Measurements from ENCODE around the gene UACA.
"Not testable (repeated sequence)": the region's sequence is repeated elsewhere in the genome, so short reads cannot be mapped to it uniquely, and the experiment has no call there.

Gene UACA

GRCh38 chr15:70672081-70672480, 91.3 kb downstream of the UACA start:
- DNase-seq (ENCODE audit: low read depth in 2 of 3, low spot score in 2 of 3), result no peak

DNA sequence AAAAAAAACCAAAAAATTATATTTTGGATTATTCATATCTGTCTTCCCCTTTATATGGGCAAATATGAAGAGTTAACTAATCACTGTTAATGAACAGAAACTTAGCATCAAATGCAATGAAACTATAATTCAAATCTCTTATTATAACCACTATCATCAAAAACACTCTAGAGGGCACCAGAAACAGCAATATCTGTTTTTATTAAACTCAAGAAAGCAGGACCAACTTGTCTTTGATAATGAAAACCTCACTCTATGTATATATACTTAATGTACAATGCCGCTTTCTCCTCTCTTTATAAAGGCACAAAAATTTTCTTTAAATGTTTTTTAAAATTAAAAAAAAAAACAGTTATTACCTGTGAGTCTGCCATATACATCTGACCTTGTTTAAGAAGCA, 92.7 kb downstream of the UACA start:
- no peak for DNase-seq (ENCODE audit: low read depth in 2 of 3, low spot score in 2 of 3)

GRCh38 chr15:70669966-70670658, 93.2 kb downstream of the UACA start:
- DNase-seq (ENCODE audit: low read depth in 2 of 3, low spot score in 2 of 3), result no peak

- DNase-seq (ENCODE audit: low read depth in 2 of 3, low spot score in 2 of 3), result no peak
Measured at GRCh38 chr15:70669006-70669602, 94.3 kb downstream of the UACA start.

- DNase-seq (ENCODE audit: low read depth in 2 of 3, low spot score in 2 of 3), result no peak
Measured at GRCh38 chr15:70665599-70665998, 97.8 kb downstream of the UACA start.

DNA sequence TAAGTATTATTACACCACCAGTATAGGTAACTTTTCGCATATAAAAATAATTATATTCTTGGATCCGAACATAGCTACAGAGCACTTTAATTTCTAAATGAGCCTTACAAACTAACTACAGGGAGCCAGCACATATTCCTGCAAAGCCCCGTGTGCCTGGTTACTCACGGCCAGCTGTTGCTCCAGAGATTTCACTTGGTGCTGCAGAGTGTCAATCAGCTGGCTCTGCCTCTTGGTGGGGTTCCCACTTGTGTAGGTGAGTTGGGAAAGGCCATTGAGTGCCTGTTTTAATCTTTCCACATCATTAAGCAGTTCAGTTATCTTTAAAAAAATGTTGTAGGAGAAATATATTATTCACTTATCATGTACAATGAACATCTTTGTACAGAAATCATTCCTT, 98.9 kb downstream of the UACA start:
- no peak for DNase-seq (ENCODE audit: low read depth in 2 of 3, low spot score in 2 of 3)

DNA sequence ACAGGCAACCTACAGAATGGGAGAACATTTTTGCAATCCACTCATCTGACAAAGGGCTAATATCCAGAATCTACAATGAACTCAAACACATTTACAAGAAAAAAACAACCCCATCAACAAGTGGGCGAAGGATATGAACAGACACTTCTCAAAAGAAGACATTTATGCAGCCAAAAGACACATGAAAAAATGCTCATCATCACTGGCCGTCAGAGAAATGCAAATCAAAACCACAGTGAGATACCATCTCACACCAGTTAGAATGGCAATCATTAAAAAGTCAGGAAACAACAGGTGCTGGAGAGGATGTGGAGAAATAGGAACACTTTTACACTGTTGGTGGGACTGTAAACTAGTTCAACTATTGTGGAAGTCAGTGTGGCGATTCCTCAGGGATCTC, 100.3 kb downstream of the UACA start:
- DNase-seq (ENCODE audit: low read depth in 2 of 3, low spot score in 2 of 3), result not testable (repeated sequence)

- no peak for DNase-seq (ENCODE audit: low read depth in 2 of 3, low spot score in 2 of 3)
Measured at GRCh38 chr15:70659662-70660061, 103.7 kb downstream of the UACA start.

DNA sequence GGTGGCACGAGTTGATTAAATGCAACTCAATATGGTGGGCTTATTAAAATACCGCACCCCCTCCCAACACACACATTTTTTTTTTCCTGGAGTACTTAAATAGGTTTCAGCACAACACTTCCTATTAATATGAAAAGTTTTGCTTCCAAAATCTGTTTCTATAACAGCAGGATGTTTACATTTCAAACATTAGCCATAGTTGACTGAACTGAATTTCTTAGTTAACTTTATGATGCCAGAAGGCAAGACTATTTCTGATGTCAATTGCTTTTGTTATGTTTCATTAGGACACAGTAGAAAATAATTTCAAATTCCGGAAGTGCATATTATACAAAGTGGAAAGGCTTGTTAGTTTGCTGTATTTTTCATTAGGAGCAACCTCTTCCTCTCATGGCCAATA, 104.7 kb downstream of the UACA start:
- DNase-seq (ENCODE audit: low read depth in 2 of 3, low spot score in 2 of 3), result no peak

DNA sequence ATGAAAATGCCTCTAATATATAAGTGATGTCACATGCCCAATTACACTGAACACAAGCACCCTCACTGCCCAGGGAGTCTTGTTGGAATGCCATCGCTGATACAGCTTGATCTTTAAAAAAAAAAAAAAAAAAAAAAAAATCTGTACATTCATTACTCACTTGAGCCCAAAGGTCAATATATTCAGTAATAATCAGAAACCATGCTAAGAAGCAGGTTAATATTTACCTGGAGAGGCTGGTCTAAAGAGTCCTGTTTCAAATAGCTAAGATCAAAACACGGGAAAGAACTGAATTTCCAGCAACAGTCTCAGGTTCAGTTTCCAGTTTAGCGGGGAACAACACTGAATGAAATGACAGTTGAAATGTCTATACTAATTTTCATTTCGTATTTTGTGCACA, 109.9 kb downstream of the UACA start:
- DNase-seq (ENCODE audit: low read depth in 2 of 3, low spot score in 2 of 3), result no peak

GRCh38 chr15:70652341-70652740, 111.0 kb downstream of the UACA start:
- DNase-seq (ENCODE audit: low read depth in 2 of 3, low spot score in 2 of 3), result no peak

DNA sequence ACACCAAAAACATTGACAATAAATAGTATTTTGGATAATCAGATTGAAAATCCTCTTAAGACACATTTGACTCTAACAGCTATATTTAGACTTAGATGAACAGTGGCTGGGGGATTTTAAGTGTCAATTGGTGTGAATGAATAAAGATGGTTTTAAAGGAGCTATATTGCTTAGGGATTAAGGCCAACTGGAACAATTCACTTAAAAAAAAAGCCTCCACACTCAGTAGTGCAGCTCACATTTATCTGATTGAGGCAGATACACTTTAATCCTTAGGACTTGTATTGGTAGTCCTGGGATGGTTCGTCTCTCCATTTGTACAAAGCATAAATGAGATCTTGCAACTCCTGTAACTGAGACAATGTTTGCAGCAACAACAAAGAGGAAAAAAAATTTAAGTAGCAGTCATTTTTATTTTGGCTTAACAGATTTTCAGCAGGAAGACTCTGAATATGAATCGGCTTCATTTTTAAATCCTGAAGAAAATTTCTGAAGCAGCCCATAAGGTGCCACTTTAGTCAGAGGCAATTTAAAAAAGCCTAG, 112.0 kb downstream of the UACA start:
- no peak for DNase-seq (ENCODE audit: low read depth in 2 of 3, low spot score in 2 of 3)

DNA sequence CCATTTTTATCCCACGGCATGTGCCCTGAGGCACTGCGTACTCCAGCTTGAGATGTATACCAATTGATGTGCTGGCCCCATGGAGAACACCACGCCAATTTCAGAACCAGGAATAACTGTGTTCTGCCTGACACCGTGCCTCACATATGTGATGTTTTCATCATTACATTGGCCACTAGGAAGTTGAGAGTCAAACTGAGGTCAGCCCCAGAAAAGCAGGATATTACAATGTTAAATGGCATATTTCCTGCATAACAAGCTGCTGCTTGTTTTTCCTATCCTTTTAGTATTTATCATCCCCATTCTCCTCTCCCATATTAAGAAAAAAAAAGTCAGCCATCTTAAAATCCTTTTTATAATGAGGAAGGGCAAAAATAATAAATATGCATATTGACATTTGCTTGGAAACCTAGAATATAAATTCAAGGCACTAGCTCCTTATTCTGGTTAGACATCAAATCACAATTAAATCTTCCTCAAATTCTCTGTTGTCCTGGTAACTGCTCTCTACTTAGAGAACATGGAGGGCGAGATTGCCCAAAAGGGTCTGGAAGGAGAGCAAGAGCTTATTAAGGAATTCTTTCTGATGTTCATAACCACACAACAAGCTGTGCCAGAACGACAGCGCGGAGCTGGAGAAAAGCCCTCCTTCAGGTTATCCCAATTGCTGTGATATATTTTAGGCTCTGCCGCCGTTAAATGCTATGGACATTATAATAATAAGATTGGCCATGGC, 112.6 kb downstream of the UACA start:
- no peak for DNase-seq (ENCODE audit: low read depth in 2 of 3, low spot score in 2 of 3)

GRCh38 chr15:70647396-70647795, 116.0 kb downstream of the UACA start:
- DNase-seq (ENCODE audit: low read depth in 2 of 3, low spot score in 2 of 3), result no peak

- DNase-seq (ENCODE audit: low read depth in 2 of 3, low spot score in 2 of 3), result no peak
Measured at GRCh38 chr15:70646169-70646568, 117.2 kb downstream of the UACA start.

DNA sequence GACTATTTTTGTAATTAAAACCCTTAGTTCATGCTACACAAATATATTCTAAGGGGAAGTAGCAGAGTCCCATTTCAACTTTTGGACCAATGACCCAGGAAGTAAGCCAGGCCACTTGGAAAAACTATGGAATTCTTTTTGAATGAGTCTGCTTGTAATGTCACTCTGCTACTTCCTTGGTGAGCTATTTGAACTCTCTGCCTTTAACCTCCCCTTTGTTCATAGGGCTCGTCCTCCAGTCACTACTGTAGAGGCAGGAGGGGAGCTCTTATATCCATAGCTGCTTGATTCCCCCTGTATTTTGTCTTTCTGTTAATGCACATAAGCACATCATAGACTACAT, 119.6 kb downstream of the UACA start:
- DNase-seq (ENCODE audit: low read depth in 2 of 3, low spot score in 2 of 3), result no peak

GRCh38 chr15:70643106-70643782, 120.1 kb downstream of the UACA start:
- no peak for DNase-seq (ENCODE audit: low read depth in 2 of 3, low spot score in 2 of 3)

- DNase-seq (ENCODE audit: low read depth in 2 of 3, low spot score in 2 of 3), result no peak
Measured at GRCh38 chr15:70636540-70637165, 126.7 kb downstream of the UACA start.

DNA sequence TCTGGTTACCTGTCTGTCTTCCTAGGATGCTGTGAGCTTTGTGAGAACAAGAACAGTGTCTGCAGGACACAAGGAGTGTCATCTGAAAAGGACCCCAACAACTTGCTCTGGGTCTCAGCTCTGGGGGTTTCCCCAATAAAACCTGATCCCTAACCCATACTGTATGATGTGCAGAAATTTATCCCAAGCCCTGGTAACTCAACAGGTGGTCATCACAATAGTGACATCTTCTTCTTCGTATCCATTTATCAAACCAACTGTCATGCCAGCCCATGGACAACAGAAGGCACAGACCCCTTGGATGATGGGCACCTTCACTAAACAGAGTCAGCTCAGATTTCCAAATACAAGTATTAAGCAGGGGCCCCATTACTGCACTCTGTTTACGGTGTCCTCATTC, 127.5 kb downstream of the UACA start:
- DNase-seq (ENCODE audit: low read depth in 2 of 3, low spot score in 2 of 3), result no peak

DNA sequence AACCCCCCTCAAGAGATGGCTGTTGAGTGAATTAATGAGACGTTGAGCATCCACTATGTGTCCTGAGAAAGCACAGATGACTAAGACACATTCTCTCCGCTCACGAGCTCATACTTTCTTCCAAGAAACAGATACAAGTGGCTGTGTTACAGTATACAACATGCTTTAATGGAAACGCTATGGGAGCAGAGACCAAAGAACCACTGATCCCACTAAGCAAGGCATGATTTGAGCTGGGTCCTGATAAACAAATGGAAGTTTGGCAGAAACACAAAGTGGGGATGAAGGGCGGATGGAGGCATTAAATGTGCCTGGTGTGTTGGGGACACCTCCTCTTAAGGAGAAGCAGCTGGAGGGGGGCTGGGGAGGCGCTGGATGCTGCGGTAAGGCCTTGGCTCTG, 129.4 kb downstream of the UACA start:
- DNase-seq (ENCODE audit: low read depth in 2 of 3, low spot score in 2 of 3), result no peak

DNA sequence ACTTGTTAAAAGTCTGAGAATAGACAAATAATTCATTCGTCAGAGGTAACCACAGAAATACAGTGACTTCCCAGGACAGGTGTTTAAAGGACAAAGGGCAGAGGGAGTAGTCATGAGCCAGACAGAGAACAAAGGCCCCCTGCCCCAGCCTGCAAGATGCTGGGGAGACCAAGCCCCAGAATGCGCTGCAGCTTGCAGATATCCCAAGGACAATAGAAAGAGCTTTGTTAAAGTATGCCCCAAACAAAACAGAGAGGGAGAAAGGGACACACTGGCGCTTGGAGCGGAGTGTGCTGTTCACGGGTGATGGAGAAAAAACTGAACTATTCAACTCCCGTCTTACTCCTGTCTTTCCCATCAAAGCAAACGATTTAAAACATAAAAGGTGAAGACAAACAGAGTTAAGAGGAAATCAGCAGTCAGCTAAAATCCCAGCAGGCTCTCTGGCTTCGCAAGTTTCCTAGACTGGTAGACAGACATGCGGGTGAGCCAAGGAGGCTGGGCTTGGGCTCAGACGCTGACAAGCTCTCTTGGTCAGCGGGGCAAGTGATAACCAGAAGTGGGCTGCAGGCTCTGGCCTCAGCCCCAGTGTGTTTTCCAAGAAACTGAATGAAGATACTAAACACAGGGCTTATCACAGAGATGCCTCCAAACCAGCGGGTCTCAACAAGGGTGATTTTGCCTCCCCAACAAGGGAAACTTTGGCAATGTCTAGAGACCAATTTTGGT, 130.1 kb downstream of the UACA start:
- no peak for DNase-seq (ENCODE audit: low read depth in 2 of 3, low spot score in 2 of 3)

Measured in activated CD8-positive, alpha-beta memory T cell treated with anti-CD3 and anti-CD28 coated beads for 48 hours (primary cell).